Neuronal stem cell (in vitro differentiated cells): Measurements from ENCODE around the gene RRP7A.

Experiments
- DNase-seq: peaks from one replicate; pipeline ENCODE4 v3.0.0-alpha.2; 2013; ENCODE audit warnings: low spot score
- H2AFZ ChIP-seq: one replicate; pipeline ENCODE4 v1.6.1; 2013; ENCODE audit warnings: mild to moderate bottlenecking, low read length, inconsistent platforms
- H2AK5ac ChIP-seq: 2 replicates; pipeline ENCODE4 v1.6.1; 2013; ENCODE audit warnings: low read depth, mild to moderate bottlenecking, inconsistent platforms, low read length, moderate library complexity, mixed read lengths
- H2BK120ac ChIP-seq: 2 replicates; pipeline ENCODE4 v1.6.1; 2013; ENCODE audit warnings: low read depth, mild to moderate bottlenecking, inconsistent platforms, low read length, moderate library complexity, mixed read lengths
- H2BK12ac ChIP-seq: one replicate; pipeline ENCODE4 v1.6.1; 2013; ENCODE audit warnings: low read length, inconsistent platforms
- H2BK15ac ChIP-seq: 2 replicates; pipeline ENCODE4 v1.6.1; 2013; ENCODE audit warnings: mild to moderate bottlenecking, low read length, inconsistent platforms, mixed read lengths
- H2BK5ac ChIP-seq: one replicate; pipeline ENCODE4 v1.6.1; 2013; ENCODE audit warnings: inconsistent platforms, mild to moderate bottlenecking, low read length, moderate library complexity
- H3K14ac ChIP-seq: one replicate; pipeline ENCODE4 v1.6.1; 2013; ENCODE audit warnings: low read length, inconsistent platforms
- H3K18ac ChIP-seq: 2 replicates; pipeline ENCODE4 v1.6.1; 2013; ENCODE audit warnings: low read length, inconsistent platforms
- H3K23ac ChIP-seq: 2 replicates; pipeline ENCODE4 v1.6.1; 2013; ENCODE audit warnings: low read depth, mild to moderate bottlenecking, mixed read lengths, low read length, inconsistent platforms; ENCODE audit not compliant: poor library complexity
- H3K27ac ChIP-seq: replicated peaks from 3 replicates; pipeline ENCODE4 v1.5.1; 2013; ENCODE audit warnings: low read length, inconsistent platforms
- H3K27me3 ChIP-seq, 3 experiments: 2 replicates each; pipeline ENCODE4 v1.6.1; 2013; ENCODE audit warnings: low read length in 3 of 3, mild to moderate bottlenecking in 2 of 3, inconsistent platforms in 1 of 3, low read depth in 1 of 3, mixed read lengths in 1 of 3, moderate library complexity in 1 of 3; ENCODE audit not compliant: control insufficient read depth in 3 of 3, insufficient read depth in 3 of 3
- H3K36me3 ChIP-seq, 2 donors: replicated peaks in 1 of 2; 2 replicates each; pipeline ENCODE4 v1.6.1; 2013; ENCODE audit warnings: low read length in 2 of 2; ENCODE audit not compliant: control insufficient read depth in 2 of 2, insufficient read depth in 2 of 2
- H3K4ac ChIP-seq: 2 replicates; pipeline ENCODE4 v1.6.1; 2013; ENCODE audit warnings: inconsistent platforms, mild to moderate bottlenecking, low read length, moderate library complexity
- H3K4me1 ChIP-seq, 2 donors: 1 replicate in 1 of 2; 2 replicates in 1 of 2; pipeline ENCODE4 v1.6.1; 2013; ENCODE audit warnings: low read length in 2 of 2, low read depth in 1 of 2; ENCODE audit not compliant: control insufficient read depth in 2 of 2, insufficient read depth in 1 of 2
- H3K4me2 ChIP-seq: one replicate; pipeline ENCODE4 v1.6.1; 2013; ENCODE audit warnings: mild to moderate bottlenecking, low read length, inconsistent platforms; ENCODE audit not compliant: insufficient read depth, poor library complexity, severe bottlenecking
- H3K4me3 ChIP-seq, 2 donors: 2 replicates each; pipeline ENCODE4 v1.5.1; 2013; ENCODE audit warnings: low read length in 2 of 2, mild to moderate bottlenecking in 2 of 2, inconsistent platforms in 1 of 2, moderate library complexity in 1 of 2
- H3K79me1 ChIP-seq: one replicate; pipeline ENCODE4 v1.6.1; 2013; ENCODE audit warnings: low read depth, mild to moderate bottlenecking, inconsistent platforms, low read length, moderate library complexity
- H3K9ac ChIP-seq: one replicate; pipeline ENCODE4 v1.6.1; 2013; ENCODE audit warnings: mild to moderate bottlenecking, low read depth, low read length, inconsistent platforms; ENCODE audit not compliant: poor library complexity
- H3K9me3 ChIP-seq, 2 donors: replicated peaks in 1 of 2; 2 replicates each; pipeline versions ENCODE3 to v1.6.1; 2013; ENCODE audit warnings: low read length in 2 of 2, mild to moderate bottlenecking in 2 of 2, inconsistent platforms in 1 of 2, low read depth in 1 of 2, mixed read lengths in 1 of 2, moderate library complexity in 1 of 2; ENCODE audit not compliant: control insufficient read depth in 2 of 2, insufficient read depth in 1 of 2
- H4K8ac ChIP-seq: one replicate; pipeline ENCODE4 v1.6.1; 2013; ENCODE audit warnings: low read depth, mild to moderate bottlenecking, inconsistent platforms, low read length, moderate library complexity
- H4K91ac ChIP-seq: one replicate; pipeline ENCODE4 v1.6.1; 2013; ENCODE audit warnings: low read length, low read depth, mild to moderate bottlenecking, inconsistent platforms; ENCODE audit not compliant: poor library complexity
- WGBS, 2 donors: extraction: QIAGEN DNeasy Blood & Tissue Kit; methylation state at CpG; one replicate each; pipeline ENCODE4 v1.1.7; 2013; ENCODE audit warnings: missing lambda C conversion rate in 2 of 2, mixed read lengths in 1 of 2; ENCODE audit not compliant: insufficient read length in 2 of 2, insufficient replicate concordance in 1 of 2; ENCODE audit errors: extremely low coverage in 2 of 2; 5-methylcytosine and 5-hydroxymethylcytosine counted together

Gene RRP7A

DNA sequence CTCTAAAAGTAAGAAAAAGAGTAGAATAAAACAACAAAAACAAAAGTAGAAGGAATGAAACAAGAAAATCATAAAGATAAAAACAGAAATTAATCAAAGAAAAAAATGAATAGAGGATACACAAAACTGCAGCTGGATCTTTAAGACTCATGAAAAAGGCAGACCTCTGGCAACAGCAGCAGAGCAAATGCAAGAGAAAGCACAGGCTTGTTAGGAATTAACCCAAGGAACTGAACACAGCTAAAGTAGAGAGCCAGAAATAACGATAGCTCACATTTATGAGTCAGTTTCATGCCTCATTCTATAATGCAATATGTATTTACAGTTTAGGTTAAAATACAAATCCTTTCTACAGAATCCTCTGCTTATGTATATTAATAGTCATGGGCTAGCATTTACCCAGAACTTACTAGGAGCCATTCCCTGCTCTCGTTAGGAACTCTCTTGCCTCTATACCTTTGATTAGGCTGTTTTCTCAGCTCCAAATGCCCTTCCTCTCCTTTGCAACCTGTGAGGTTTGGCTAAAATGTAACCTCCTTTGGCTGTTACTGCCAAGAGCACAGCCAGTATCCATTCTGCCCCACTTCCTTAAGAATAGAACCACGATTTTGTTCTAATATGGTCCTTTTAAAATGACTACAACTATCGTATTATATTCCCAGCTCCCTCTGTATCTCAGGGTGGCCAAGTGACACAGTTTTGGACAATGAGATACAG lies 49.1 kb downstream of the RRP7A start:
- Histone ChIP-seq H2BK12ac (no peak overlapping the region), H2AFZ (no peak overlapping the region), H3K4me3 (no peak overlapping the region), H3K23ac (no peak overlapping the region), H3K36me3 (no peaks in the 10 kb centered on the region), H3K79me1 (peaks cover 2% of the 10 kb centered on the region), H4K8ac (no peak overlapping the region), H2BK15ac (no peak overlapping the region), H3K14ac (no peak overlapping the region), H3K4me1 (peaks cover 0 to 2% of the 10 kb centered on the region in 2 donors), H3K27me3 (peaks cover 0 to 12% (median 0%) of the 10 kb centered on the region in 3 experiments), H3K4me2 (no peak overlapping the region), H2AK5ac (no peak overlapping the region), H3K9ac (no peak overlapping the region), H2BK120ac (no peak overlapping the region), H4K91ac (no peak overlapping the region), H3K9me3 (no peaks in the 10 kb centered on the region), H3K4ac (no peak overlapping the region), H2BK5ac (no peak overlapping the region), H3K18ac (no peak overlapping the region), H3K27ac (no peak overlapping the region)
- DNase-seq, result no peak
- WGBS, 2 donors, result no CpG with 5 or more reads among the region's 4 CpGs

GRCh38 chr22:42468841-42469240 lies 50.8 kb downstream of the RRP7A start:
- Histone ChIP-seq H3K4me3 (no peak overlapping the region), H4K8ac (no peak overlapping the region)

GRCh38 chr22:42462016-42462415 lies 57.6 kb downstream of the RRP7A start:
- Histone ChIP-seq H3K4ac (no peak overlapping the region), H3K4me2 (no peak overlapping the region), H3K18ac (no peak overlapping the region), H3K9me3 (peaks cover 0 to 2% of the 10 kb centered on the region in 2 donors), H2BK120ac (no peak overlapping the region), H3K27ac (no peak overlapping the region), H4K91ac (no peak overlapping the region), H4K8ac (no peak overlapping the region), H3K4me1 (peaks cover 3 to 6% of the 10 kb centered on the region in 2 donors), H2BK12ac (no peak overlapping the region), H3K36me3 (no peaks in the 10 kb centered on the region), H2AK5ac (no peak overlapping the region), H3K14ac (no peak overlapping the region), H3K23ac (no peak overlapping the region), H3K9ac (no peak overlapping the region), H2BK5ac (no peak overlapping the region), H3K27me3 (peaks cover 0 to 3% (median 0%) of the 10 kb centered on the region in 3 experiments), H2BK15ac (no peak overlapping the region), H3K79me1 (no peaks in the 10 kb centered on the region), H3K4me3 (no peak overlapping the region), H2AFZ (no peak overlapping the region)
- no peak for DNase-seq
- no CpG with 5 or more reads among the region's 1 CpG for WGBS, 2 donors

More at GRCh38 chr22:42468841-42469240, 50.8 kb downstream of the RRP7A start:
- Histone ChIP-seq H3K27me3 (peaks cover 0 to 12% (median 0%) of the 10 kb centered on the region in 3 experiments), H3K36me3 (no peaks in the 10 kb centered on the region), H3K18ac (no peak overlapping the region), H3K79me1 (peaks cover 2% of the 10 kb centered on the region), H3K9ac (no peak overlapping the region), H2AK5ac (no peak overlapping the region), H3K9me3 (peaks cover 0 to 2% of the 10 kb centered on the region in 2 donors), H3K4ac (no peak overlapping the region), H3K4me2 (no peak overlapping the region), H3K27ac (peak overlapping the region; percentile 3), H2BK15ac (no peak overlapping the region), H3K14ac (peak overlapping the region; percentile 9), H2BK12ac (no peak overlapping the region), H3K4me1 (peaks cover 0 to 2% of the 10 kb centered on the region in 2 donors), H2BK5ac (no peak overlapping the region), H2BK120ac (no peak overlapping the region), H4K91ac (no peak overlapping the region), H3K23ac (peak overlapping the region; percentile 34), H2AFZ (no peak overlapping the region)
- WGBS, 2 donors, result no CpG with 5 or more reads among the region's 2 CpGs
- no peak for DNase-seq

DNA sequence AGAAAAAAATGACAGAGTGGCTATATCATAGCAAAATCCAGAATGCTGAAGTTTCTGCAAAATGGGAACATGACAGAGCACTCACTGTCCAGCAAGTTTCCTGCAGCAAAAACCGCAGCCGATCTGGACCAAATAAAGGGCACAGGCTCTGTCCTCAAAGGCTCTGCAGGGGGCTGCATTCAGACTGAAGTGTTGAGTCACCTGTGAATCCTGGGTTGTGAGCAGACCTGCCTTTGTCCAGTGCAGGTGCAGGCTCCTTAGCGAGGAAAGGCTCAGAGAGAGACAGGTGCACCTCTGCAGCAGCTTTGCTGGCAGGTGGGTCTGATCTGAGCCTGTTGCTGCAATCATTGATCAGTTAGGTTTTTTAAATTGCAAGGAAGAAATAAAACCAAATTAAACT lies 58.1 kb downstream of the RRP7A start:
- Histone ChIP-seq H3K36me3 (no peaks in the 10 kb centered on the region), H3K9me3 (peaks cover 0 to 2% of the 10 kb centered on the region in 2 donors), H3K14ac (no peak overlapping the region), H3K4me1 (peaks cover 3 to 6% of the 10 kb centered on the region in 2 donors), H3K18ac (no peak overlapping the region), H4K8ac (no peak overlapping the region), H2AFZ (no peak overlapping the region), H3K27me3 (peaks cover 0 to 3% (median 0%) of the 10 kb centered on the region in 3 experiments), H3K4me2 (no peak overlapping the region), H2BK5ac (no peak overlapping the region), H2BK15ac (no peak overlapping the region), H3K27ac (no peak overlapping the region), H3K9ac (no peak overlapping the region), H3K4me3 (no peak overlapping the region), H3K4ac (no peak overlapping the region), H3K23ac (no peak overlapping the region), H2BK120ac (no peak overlapping the region), H3K79me1 (no peaks in the 10 kb centered on the region), H2AK5ac (no peak overlapping the region), H2BK12ac (no peak overlapping the region), H4K91ac (no peak overlapping the region)
- DNase-seq, result no peak
- WGBS, 2 donors, result no CpG with 5 or more reads among the region's 3 CpGs
